HG03442 (cell line): ENCODE results near the gene FAM193B.
A peak's percentile ranks its signal among the peaks of the same experiment; 100 is the strongest.

Source experiments
- ATAC-seq: cut with Tn5 transposase; IDR thresholded peaks from one replicate; pipeline ENCODE4 v1.9.1; 2021; ENCODE audit warnings: mild to moderate bottlenecking, moderate library complexity; ENCODE audit not compliant: unreplicated experiment

FAM193B gene

DNA sequence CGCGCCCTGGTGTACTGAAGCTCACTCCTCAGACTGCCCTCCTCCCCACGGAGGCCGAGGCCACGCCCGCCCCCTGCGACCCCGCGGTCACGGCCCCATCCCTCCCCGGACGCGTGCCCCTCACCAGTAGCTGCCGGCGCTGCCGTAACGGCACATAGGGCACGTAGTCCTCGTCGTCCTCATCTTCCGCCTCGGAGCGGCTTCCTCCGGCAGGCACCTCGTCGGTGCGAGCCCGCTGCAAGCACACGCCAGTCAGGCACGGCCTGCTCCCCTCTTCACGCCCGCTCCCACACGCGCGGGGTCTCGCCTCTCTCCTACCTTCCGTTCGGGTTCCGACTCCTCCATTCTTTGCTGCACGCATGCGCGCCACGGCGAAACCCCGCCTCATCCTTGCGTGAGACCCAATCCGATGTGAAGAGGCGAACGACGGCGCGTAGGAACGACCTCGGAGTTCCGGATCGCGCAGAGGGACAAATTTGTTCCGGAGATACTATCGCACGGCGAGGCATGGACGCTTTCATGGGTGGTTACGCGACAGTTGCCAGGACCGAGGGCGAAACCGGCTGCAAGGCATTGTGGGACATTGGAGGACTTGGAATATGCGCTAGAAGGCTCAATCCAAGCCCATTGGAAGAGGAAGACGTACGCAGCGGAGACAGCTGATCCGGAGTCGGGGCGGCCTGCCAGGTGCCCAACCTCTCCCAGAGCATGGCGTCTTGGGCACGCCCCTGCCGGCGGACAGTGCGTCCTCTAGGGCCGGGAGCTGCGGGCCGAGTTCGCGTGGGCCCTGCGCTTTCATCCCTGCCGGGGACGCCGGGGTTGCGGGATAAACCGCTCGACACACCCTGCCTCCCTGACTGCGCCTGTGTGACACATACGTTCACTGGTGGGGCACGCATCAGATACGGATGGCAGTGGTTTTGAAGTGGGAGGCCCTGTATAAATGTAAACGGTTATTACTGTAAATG lies 37.5 kb downstream of the FAM193B start, which contains the start of gene DDX41:
Gene DDX41 (minus strand): TSS at position 361 of the 968 bp plus-strand sequence. CDS start 16 bp downstream, at position 345.
- ATAC-seq = peak; percentile 79

DNA sequence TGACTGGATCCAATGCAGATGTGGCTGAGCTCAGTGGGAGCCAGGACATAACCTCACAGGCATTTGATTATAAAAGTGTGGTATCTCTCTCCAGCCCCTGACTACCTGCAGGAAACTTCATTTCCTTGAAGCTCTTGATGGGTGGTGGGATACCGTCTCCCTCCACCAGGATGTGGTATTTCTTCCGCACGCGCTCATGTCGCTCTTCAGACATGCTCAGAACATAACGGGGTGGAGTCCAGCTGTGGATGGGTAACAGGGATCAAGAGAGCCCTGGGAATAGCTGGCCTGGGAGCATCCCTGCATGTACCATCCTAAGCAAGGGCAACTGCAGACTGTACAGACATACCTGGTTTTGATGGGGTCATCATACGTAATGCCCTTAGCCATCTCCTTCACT lies 38.8 kb downstream of the FAM193B start:
- no peak for ATAC-seq

DNA sequence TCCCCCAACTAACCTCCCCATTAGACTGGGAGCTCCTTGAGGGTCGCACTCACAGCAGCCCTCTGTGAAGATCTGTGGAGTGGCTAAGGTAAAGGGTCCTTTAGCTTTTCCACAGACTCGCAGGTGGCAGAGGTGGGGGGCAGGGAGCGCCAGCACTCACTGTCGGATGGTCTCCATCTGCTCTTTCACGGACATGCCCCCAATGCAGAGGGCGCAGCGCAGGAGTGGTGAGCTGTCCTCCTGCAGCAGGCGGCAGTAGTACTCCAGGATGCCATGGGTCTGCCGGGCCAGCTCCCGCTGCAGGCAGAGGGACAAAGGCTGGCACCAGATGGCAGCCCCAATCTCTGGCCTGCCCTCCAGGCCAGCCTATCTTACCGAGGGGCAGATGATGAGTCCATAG lies 39.8 kb downstream of the FAM193B start:
- ATAC-seq = no peak

DNA sequence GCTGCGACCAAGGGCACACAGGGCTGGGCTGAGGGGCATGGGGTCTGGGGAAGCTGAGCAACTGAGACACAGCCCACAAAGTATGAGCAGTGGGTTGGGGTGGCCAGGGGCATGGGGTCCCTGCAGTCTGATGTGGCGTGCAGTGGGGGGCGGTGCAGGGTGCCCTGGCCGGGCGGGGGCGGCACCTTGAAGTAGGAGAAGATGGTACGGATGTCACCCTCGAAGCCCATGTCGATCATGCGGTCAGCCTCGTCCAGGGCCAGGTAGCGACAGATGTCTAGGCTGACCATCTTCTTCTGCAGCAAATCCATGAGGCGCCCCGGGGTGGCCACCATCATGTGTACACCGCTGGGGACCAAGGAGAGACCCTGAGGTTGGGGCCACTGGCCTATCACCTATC lies 40.9 kb downstream of the FAM193B start:
- ATAC-seq = no peak

DNA sequence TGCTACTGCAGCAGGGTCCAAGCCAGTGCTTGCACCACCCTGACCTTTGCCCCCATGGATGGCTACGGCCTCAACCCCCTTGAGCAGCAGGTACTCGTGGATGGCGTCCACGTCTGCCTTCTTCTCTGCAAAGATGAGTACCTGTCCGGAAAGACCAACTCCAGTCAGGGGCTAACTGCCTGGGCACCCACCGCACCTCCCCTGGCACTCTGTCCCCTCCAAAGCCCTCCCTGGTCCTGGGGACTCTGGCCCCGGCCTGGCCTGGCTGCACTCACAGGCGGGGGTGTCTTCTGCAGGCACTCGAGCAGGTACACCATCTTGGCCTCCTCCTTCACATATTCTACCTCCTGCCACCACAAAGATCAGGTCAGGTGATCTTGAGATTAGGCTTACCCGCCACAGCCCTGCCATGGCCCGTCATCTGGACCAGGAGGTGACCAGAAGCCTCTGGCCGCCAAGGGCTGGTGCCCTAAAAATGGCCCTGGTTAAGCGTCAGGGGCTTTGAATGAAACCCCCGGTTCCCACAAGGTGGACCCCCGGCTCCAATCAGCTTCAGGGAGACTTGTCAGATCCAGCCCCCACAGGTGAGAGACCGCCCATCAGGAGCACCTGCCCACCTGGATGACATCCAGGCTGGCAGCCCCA lies 41.5 kb downstream of the FAM193B start:
- ATAC-seq = no peak

DNA sequence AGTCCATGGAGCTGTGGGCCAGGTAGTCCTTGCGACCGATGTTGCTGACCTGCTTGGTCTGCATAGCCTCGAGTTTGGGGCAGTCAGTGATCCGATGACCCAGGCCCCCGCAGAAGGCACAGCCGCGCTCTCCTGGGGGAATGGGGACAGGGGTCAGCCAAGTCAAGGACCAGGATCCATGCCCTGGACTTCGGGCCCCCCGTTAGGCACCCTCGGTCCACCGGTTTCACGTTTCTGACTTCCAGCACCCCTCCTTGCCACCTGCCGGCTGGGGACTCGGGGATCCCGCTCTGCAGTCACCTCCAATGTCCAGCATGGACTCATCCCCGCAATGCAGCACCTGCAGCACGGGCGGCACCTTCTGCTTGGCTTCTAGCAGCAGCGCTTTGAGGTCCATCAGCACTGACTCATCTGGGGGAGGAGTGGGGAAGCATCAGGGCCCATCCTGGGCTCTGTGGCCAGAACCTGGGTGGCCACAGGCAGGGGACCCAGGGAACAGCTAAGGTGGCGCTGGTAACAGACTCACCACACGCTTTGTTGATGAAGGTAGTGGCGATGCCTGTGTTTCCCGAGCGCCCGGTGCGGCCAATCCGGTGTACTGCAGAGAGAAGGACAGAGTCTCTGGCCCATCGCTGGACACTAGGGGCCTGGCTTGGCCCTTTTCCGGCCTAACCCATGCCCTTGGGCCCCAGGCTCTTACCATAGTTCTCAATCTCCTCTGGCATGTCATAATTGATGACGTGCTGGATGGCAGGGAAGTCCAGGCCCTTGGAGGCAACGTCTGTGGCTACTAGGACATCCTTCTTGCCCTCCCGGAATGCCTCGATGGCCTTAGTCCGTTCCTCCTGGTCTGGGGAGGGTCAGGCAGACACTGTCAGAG lies 42.3 kb downstream of the FAM193B start:
- ATAC-seq = no peak

DNA sequence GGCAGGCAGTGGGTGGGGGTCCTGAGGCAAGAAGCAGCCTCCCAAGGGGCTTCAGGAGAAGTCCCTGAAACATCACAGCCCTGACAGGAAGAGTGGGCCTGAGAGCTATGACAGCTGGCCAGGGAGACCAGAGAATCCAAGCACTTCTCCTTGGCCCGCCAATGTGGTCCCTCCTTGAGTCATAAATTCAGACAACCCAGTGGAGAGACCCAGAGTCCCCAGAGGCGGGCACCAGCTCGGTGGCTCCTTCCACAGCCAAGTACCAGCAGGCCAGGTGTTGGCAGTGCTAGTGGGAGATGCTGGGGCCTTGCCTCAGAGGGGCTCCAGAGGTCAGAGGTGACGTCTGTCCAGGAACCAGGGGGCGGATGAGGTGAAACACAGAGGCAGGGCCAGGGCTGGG lies 43.2 kb downstream of the FAM193B start:
- no peak for ATAC-seq

DNA sequence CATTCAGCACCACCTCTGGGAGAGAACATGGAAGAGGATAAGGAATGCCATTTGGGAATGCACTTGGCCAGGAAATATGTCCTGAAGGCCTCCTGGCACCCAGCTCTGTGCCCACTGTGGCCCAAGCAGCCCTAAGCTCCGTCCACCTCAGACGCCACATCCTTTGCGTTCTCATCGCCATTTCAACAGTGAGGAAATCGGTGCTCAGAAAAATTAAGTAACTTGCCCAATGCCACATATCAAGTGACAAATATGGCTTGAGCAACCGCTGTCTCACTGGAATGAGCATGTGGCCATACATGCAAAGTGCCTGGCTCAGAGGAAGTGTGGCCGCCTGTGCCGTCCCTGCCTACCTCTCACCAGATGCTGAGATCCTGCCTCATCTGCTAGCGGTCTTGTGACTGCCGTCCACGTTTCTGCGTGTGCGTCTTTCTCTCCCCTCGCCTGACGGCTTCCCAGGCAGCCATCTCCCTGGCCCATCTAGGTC lies 43.8 kb downstream of the FAM193B start:
- peak; percentile 30 for ATAC-seq

DNA sequence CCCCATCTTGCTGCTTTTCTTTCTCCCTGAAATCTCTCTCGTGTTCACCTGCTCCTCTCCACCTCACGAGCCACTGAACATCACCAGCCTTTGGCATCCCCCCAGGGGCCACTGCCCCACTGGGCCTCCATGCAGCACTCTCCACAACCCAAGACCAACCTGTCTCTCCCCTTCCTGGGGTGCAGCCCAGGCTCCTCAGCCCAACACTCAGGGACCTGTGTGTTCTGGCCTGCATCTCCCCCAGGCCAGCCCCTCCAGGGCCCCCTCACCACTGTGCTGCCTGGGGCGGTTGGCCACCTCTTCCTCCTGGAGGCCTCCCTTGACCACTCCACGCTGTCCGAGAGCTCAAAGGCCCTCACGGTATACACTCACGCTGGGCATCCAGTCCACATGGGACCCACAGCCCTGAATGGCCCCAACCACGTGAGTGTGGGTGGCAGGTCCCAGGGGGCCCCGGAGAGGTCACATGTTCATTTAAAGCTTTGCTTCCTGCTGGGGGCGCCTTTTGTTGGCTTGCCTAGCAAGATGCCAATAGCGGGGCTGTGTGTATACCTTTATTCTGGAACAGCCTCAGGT lies 44.3 kb downstream of the FAM193B start:
- ATAC-seq = peak; percentile 36

DNA sequence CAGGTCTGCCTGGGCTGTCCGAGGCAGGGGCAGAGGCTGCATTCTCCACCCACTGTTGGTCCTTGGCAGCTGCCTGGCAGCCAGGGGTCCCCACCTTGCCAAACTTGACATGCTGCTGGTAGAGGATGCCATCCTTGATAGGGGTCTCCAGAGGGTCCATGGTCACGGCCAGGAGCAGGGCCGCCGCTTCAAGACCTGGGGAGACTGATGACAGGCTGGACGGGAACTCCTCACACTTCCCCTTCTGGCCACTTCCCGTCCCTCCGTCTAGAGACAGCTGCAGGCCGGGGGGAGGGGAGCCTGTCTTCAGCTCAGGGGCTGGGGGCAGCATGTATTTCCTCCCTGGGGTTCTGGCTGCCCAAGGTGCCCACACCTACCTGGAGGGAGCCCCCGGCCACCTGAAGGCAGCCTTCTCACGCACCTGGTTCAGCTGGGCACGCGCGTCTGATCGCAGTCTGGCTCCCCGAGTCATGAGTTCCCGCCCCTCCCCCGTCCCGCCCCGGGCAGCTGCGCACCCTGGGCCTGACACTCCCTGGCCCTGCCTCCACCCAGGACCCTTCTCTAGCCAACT lies 44.9 kb downstream of the FAM193B start, which contains the start of gene DOK3:
Gene DOK3 (minus strand): TSS at position 446 of the 571 bp plus-strand sequence. CDS start 286 bp downstream, at position 160.
- ATAC-seq = peak; percentile 29

DNA sequence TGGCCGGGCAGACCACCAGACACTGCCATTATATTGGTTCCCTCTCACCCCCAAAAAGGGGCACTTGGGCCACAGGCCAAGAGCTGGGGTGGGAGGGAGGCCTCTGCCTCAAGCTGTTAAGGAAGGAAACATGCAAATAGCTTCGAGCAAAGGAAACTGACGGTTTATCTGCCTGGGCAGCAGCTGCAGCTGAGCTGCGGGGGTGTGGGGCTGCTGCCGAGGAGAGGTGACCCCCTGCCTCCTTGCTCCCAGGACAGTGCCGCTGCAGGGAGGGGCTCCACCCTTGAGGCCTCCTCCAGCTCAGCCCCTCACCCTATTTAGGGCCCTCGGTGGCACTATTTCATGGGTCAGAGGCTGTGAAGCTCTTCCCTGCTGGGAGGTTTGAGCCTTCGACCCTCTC lies 45.5 kb downstream of the FAM193B start:
- no peak for ATAC-seq

DNA sequence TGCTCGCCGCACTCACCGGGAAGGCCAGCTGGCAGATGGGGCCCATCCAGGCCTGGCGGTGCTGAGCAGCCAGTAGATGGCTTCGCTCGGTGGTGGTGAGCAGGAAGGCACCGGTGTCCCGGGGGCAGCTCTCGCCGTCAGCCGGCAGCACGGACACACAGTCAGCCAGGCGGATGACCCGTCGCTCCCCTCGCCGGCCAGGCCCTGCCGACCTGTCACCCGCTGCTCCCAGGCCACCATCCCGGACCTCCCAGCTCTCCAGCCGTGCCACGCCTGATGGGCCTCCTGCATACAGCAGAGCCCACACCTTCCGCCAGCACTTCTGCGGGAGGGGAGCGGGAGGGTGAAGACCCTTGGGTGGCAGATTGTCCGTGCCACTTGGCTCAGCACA lies 46.1 kb downstream of the FAM193B start:
- ATAC-seq = no peak

DNA sequence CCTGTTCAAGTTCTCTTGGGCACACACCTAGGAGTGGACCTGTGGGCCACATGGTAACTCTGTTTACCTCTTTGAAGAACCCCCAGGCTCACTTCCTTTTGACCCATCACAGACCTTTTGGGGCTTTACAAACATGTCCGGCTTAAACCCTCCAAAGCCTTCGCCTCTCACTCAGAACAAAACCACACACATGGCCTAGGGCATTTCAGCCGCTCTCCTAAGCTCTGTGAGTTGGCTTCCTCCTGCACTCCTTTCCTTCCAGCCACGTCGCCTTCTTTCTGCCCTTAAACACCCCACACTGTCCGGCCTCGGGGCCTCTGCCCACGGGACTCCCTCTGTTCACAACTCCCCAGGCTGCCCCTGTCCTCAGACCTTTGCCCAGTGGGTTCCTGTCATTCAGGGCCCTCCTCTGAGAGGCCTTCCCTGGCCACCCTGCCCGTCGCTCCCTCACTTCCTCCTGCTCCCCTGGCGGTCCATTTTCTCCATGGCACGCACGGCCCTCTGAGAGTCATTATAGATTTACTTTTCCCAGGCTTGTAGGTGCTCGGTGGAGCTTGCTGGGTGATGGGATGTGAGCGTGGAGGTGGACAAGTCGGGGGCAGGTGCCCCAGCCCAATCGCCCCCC lies 46.7 kb downstream of the FAM193B start:
- ATAC-seq = no peak

DNA sequence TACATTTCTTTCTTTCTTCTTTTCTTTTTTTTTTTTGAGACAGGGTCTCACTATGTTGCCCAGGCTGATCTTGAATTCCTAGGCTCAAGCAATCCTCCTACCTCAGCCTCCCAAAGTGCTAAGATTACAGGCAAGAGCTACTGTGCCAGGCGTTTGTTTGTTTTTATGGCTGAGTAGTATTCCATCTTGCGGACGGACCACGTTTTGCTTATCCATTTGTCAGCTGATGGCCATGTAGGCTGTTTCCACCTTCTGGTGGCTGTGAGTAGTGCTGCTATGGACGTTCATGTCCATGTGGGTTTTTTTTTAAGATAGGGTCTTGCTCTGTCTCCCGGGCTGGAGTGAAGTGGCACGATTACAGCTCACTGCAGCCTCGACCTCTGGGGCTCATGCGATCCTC lies 47.2 kb downstream of the FAM193B start:
- ATAC-seq = no peak

DNA sequence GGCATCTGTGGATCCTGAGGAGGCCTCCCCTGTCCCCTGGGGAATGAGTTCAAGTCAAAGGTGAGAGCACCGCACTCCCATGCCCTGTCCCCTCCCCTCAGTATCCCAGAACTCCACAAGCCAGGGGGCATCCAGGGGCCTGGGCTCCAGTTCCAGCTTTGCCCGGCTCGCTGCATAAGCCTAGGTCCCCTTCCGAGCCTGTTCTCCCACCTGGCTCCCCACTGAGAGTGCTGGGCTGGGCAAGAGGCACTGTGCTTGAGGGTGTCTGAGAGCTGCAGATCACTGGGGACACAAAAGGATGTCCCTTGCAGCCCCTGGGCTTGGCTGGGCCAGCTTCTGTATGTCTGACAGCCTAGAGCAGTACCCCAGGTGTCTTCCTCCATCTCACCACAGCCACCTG lies 49.3 kb downstream of the FAM193B start:
- ATAC-seq = no peak

DNA sequence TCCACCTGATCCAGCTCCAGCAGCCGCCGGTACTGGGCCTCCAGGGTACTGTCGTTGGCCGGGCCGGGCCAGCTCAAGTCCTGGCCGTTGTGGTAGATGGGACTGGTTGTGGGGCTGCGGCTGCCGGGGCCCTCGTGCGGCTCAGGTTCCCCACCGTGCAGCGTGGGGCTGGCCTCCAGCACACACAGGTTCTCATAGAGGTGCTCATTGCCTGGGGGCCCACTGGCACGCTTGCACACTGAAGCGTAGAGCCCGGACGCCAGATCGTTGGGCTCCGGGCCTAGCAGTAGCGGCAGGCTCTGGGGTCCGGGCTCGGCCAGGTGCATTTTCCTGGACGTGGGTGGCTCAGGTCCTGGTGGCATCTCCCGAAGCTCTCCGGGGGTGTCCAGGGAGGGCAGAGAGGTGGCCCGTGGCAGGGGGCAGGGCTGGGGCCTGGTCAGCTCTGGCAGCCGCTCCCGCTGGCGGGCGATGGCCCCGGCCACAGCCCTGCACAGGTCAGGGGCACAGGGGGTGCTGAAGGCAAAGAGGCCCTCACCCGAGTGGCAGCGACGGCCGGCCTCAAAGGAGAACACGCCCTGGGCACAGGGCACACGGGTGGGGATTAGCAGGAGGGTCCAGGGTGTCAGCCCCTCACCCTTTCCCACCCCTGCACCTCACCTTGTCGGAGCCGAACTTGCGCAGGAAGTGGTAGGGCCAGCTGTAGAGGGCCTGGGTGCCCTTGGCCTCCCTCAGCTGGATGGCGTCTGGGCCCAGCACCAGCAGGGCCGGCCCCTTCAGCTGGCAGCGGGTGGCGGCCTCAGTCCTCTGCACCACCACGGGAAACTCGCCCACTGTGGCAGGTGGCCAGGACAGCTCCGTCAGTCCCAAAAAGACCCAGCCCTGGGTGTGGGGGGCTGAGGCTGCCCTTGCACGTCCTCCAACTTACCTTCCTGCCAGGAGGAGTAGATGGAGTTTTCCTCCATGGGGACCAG lies 50.0 kb downstream of the FAM193B start:
- no peak for ATAC-seq

DNA sequence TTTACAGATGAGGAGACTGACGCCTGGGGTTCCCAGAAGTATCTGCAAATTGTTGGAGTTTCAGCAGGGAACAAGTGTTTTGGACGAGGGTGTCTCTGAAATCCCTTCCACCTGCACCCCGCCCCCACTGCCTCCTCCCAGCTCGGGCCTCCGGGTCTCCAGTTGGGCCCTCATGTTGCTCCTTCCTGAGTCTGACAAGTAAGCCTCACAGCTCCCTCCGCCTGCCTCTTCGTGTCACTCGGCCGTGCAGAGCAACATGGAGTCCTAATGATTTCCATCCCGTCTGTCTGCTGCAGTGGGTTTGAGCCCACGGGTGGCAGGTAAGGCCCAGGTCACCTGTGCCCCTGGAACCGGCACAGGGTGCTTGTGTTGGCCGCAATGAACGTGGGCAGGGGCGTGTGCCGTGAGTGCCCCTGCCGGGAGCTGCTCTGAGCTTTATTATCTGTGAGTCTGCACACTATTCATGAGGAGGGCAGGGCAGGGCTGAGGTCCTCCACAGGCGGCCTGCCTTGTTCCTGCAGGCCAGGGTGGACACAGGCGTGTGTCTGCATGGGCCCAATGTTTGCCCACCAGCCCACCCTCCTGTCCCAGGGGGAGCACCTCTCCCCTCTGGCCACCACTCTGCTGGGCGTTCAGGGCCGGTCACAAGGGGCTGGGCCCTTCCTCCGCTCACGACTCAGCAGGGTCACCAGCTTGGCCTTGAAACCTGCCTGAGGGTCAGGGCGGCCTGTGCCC lies 50.8 kb downstream of the FAM193B start:
- no peak for ATAC-seq

DNA sequence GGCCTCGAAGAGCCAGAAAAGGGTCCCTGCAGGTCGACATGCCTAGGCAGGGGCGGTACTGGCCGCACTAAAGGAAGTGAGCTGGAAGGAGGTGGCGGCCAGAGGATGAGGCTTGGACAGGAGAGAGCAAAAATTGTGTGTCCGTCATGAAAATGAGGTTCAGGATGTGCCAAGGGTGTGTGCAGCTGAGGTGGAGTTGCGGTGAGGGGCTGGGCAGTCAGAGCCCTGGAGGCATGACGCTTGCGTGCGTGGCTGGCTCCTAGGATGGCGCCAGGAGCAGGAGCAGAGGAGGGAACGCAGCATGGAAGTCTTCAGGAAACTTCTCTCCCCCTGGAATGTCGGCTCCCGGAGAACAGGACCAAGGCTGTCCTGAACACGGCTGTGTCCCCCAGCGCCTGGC lies 51.5 kb downstream of the FAM193B start:
- no peak for ATAC-seq
